Measurements from ENCODE around the gene ZNF234. TPM values are rescaled to one million over a fixed set of nuclear protein-coding genes. Genes with fewer than 3 reads are reported as not detected.

Gene ZNF234
- total RNA-seq, 1 experiment from 2014 or later = 3.4 TPM

GRCh38 chr19:44113138-44113783 lies 28.1 kb upstream of the ZNF234 start, which contains the start of gene ZNF225:
ZNF225 (plus strand) TSS chr19:44113399; CDS start chr19:44115828, 2,429 bp downstream.
- ChIA-PET CTCF (no interaction called here), POLR2A (interaction anchor here (1.0 kb wide), 1 partner anchor 52 kb away, joined by 6 read pairs; the partner anchor contains the start of gene ZNF226), RAD21 (ENCODE audit: low non-redundant PET in 1 of 2, low total read pairs in 2 of 2, uncharacterized antibody in 2 of 2, unreplicated experiment in 2 of 2) (no interaction called here)
- ATAC-seq (peak; percentile 98), DNase-seq (ENCODE audit: low read depth, low spot score) (peak; percentile 97)
- intact Hi-C loops (cut with micrococcal nuclease) = loop anchor here (1.0 to 2.0 kb wide), 5 partner anchors 18 to 192 kb away; partner anchors contain the start of genes ZNF224, ZNF227, ZNF230 and ZNF235
- H3K4me3 ChIP-seq (replicated peaks in 1 of 2; ENCODE audit: low read depth in 1 of 2, low read length in 2 of 2) = peak within 1 kb of the TSS; percentile 72 to 87
- peak within 1 kb of the TSS; percentile 51 for H3K9ac ChIP-seq (ENCODE audit: low read length)
- H3K4me2 ChIP-seq (ENCODE audit: low read length) = peak within 1 kb of the TSS; percentile 90
- H2AFZ ChIP-seq (ENCODE audit: low read depth, low read length, poor library complexity, severe bottlenecking) = peak within 1 kb of the TSS; percentile 81
- TF ChIP-seq SRF (IDR thresholded peaks at IDR 0.05; ENCODE audit: low read depth) = peak; percentile 57; the same call in 1 of the 2 replicates
- TF ChIP-seq ELF1 (IDR thresholded peaks at IDR 0.05; ENCODE audit: borderline replicate concordance, low read depth) = peak; percentile 92
- peak; percentile 26 for TF ChIP-seq TCF7L2 (IDR thresholded peaks at IDR 0.05; ENCODE audit: borderline replicate concordance, extremely low read depth, insufficient read depth, insufficient read length)
- no peak for TF ChIP-seq CEBPB (IDR thresholded peaks at IDR 0.05; ENCODE audit: low read depth)
- TF ChIP-seq EGR1 (IDR thresholded peaks at IDR 0.05; ENCODE audit: low read depth) = no peak
- no peak for TF ChIP-seq ZFX (IDR thresholded peaks at IDR 0.05)
- TF ChIP-seq FOSL1 (IDR thresholded peaks at IDR 0.05; ENCODE audit: low read depth) = no peak
- TF ChIP-seq POLR2A (IDR thresholded peaks at IDR 0.05; ENCODE audit: borderline replicate concordance, extremely low read depth, insufficient read depth, insufficient read length) = peak; percentile 63
- TF ChIP-seq ZBTB33 (IDR thresholded peaks at IDR 0.05; ENCODE audit: extremely low read depth, insufficient replicate concordance, low read length) = peak; percentile 9
- TF ChIP-seq SP1 (IDR thresholded peaks at IDR 0.05; ENCODE audit: low read depth) = peak; percentile 84
- TF ChIP-seq SIN3A (IDR thresholded peaks at IDR 0.05; ENCODE audit: low read depth) = peak; percentile 49; the same call in 1 of the 2 replicates
- no peak for TF ChIP-seq JUND (IDR thresholded peaks at IDR 0.05)
- peak; percentile 82 for TF ChIP-seq YY1 (IDR thresholded peaks at IDR 0.05; ENCODE audit: extremely low read depth, insufficient replicate concordance, low read depth, low read length)
- peak; percentile 52 for TF ChIP-seq MAX (IDR thresholded peaks at IDR 0.05)
- TF ChIP-seq RAD21 (IDR thresholded peaks at IDR 0.05; ENCODE audit: low read depth) = peak; percentile 19; the same call in 1 of the 2 replicates
- peak; percentile 84 for TF ChIP-seq CBX3 (IDR thresholded peaks at IDR 0.05; ENCODE audit: low read depth)
- TF ChIP-seq POLR2AphosphoS5 (IDR thresholded peaks at IDR 0.05; ENCODE audit: low read depth, low read length) = peak; percentile 75
- H3K79me2 ChIP-seq (ENCODE audit: insufficient read depth, low read length) = no peaks in the 10 kb centered on the region
- H3K9me3 ChIP-seq (ENCODE audit: control insufficient read depth in 1 of 2, insufficient read depth in 1 of 2, low read depth in 1 of 2, low read length in 2 of 2) = no peaks in the 10 kb centered on the region
- H3K36me3 ChIP-seq (ENCODE audit: control insufficient read depth in 1 of 2, insufficient read depth in 2 of 2, low read length in 2 of 2) = peaks cover 3% of the 10 kb centered on the region in 2 experiments; a peak in 1 of 4 replicates
- H4K20me1 ChIP-seq (ENCODE audit: insufficient read depth) = no peaks in the 10 kb centered on the region
- peaks cover 2 to 10% of the 10 kb centered on the region in 2 experiments; a peak in 1 of 4 replicates for H3K4me1 ChIP-seq (ENCODE audit: control insufficient read depth in 1 of 2, insufficient read depth in 2 of 2, low read length in 2 of 2)
- peak within 1 kb of the TSS; percentile 34 for H3K27ac ChIP-seq (ENCODE audit: low read depth, low read length)
- H3K27me3 ChIP-seq (ENCODE audit: insufficient read depth, low read length) = no peaks in the 10 kb centered on the region
- no TSS peak for BruUV-seq (replicated peaks)
- H3K9me2 ChIP-seq (ENCODE audit: insufficient read depth) = no peaks in the 10 kb centered on the region

Measured in HCT116 (cell line).